Fibroblast of skin of abdomen (primary cell): ENCODE data around the gene FABP6. TPM values are rescaled to one million over a fixed set of nuclear protein-coding genes. Genes with fewer than 3 reads are reported as not detected.
"Not testable (repeated sequence)": the region's sequence is repeated elsewhere in the genome, so short reads cannot be mapped to it uniquely, and the experiment has no call there.

Experiments used
- DNase-seq: peaks from one replicate; pipeline ENCODE4 v3.0.0-alpha.2; 2013
- polyA plus RNA-seq, 2 experiments: library from polyadenylated mRNA; unstranded; fragments of 120-200 nt; gene quantifications; one replicate each; pipeline ENCODE4 v1.2.1, GENCODE V29; 2013; ENCODE audit not compliant: insufficient read length in 2 of 2

Gene FABP6
- not detected for polyA plus RNA-seq (2013, experiment 1 of 2; ENCODE audit: insufficient read length)
- not detected for polyA plus RNA-seq (2013, experiment 2 of 2; ENCODE audit: insufficient read length)

GRCh38 chr5:160229190-160229742, at the start of gene FABP6:
TSS of gene FABP6 (plus strand) at chr5:160229506. CDS start at chr5:160229558, 52 bp downstream.
- DNase-seq = no peak

DNA sequence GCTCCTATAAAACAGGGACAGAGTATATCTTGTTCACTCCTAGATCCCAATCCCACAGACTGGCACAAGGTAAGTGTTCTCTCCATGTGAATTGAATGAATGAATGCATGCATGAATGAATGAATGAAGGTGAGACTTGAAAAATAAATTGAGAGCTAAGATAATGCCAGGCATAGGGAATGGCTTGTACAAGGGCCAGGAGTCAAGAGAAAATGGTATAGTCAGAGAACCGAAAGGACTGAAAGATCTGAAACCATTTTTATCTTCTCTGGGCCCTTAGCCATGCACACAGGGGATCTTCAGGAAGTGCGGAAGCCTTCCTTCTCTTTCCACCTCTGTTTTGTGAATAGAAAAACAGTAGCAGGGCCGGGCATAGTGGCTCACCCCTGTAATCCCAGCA, 48.4 kb upstream of the FABP6 start:
- no peak for DNase-seq

DNA sequence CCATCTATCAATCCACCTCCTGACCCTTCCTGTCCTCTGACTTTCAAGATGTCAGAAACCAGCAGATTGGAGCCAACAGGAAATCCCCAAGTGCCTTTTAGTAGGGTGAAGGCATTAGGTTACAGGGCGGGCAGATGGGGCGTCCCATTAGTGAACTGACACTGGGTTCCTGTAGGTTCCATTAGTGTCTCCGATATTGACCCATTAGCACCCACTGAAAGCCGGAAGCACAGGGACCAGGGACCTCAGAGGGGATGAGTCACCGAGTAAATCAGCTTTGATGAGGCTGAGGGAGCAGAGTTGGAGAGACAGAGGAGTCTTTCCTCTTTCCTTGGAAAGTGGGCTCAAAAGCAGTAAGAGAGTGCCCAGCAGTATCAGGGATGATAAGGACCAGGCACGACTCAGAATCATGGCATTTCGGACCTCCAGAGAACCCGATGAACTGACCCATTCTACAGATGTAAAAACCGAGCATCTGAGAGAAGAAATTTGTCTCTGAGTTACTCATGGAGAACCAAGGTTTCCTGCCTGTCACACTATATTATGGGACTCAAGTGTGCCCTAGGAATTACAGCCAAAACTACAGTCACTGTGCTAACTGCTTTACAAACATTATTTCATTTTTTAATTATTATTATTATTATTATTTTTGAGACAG, 47.2 kb upstream of the FABP6 start:
- DNase-seq = no peak

GRCh38 chr5:160183075-160183474, 46.2 kb upstream of the FABP6 start:
- no peak for DNase-seq

- no peak for DNase-seq
Measured at GRCh38 chr5:160185626-160186360, 43.5 kb upstream of the FABP6 start.

GRCh38 chr5:160186480-160186879, 42.8 kb upstream of the FABP6 start:
- no peak for DNase-seq

DNA sequence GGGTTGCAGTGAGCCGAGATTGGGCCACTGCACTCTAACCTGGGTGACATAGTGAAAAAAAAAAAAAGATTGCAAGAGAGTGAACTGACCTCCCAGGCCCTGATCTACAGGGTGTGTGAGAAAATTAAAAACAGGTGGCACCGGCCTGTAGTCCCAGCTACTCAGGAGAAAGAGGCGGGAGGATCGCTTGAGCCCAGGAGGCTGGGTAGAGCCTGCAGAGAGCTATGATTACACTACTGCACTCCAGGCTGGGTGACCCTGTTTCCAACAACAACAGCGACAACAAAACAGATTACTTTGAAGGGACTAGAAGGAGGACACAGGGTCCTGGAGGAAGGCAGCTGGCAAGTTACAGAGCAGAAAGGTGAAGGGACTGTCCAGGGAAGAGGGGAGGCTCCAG, 42.2 kb upstream of the FABP6 start:
- DNase-seq = no peak

DNA sequence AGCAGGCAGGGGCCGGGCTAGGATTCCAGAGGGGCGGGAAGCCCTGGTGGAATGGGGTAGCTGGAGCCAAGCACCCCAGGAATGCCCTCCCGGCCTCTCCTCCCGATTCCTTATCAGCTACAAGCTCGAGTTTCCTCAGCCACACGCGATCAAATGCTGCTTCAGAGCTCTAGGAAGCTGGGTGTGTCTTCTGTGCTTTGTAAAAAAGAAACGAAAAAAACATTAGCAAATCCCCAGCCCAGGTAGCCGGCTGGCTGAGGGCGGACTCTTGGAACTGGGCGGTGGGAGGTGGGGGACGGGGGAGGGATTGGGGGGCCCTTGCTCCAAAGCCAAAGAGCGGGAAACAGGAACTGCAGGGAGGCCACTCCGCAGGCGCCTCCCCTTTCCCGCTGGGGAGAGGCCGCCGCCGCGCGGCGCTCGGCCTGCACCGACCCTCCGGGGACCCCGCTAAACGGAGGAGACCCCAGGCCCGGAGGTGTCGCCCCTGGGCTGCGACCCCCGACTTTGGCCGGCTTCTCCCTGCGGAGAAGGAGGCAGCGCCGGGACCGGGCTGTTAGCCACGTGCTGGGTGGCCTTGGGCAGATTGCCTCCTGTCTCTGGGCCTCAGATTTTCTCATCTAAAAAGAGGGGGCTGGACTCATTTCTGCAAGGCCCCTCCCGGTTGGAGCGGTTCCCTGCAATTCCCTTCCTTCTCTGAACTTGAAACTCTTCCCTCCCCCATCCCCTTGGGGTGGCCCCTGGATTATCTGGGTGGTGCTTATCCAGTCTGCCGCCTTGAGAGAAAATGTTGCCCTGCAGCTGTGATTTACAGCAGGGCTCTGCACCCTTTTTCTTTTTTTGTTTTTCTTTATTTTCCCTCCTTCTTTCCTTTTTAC, 40.9 kb upstream of the FABP6 start:
- DNase-seq = peak; percentile 74

GRCh38 chr5:160192424-160192823, 36.9 kb upstream of the FABP6 start:
- DNase-seq = no peak

DNA sequence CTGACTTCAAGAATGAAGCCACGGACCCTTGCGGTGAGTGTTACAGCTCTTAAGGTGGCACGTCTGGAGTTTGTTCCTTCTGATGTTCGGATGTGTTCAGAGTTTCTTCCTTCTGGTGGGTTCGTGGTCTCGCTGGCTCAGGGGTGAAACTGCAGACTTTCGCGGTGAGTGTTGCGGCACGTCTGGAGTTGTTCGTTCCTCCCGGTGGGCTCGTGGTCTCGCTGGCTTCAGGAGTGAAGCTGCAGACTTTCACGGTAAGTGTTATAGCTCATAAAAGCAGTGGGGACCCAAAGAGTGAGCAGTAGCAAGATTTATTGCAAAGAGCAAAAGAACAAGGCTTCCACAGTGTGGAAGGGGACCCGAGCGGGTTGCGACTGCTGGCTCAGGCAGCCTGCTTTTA, 36.2 kb upstream of the FABP6 start:
- not testable (repeated sequence) for DNase-seq

DNA sequence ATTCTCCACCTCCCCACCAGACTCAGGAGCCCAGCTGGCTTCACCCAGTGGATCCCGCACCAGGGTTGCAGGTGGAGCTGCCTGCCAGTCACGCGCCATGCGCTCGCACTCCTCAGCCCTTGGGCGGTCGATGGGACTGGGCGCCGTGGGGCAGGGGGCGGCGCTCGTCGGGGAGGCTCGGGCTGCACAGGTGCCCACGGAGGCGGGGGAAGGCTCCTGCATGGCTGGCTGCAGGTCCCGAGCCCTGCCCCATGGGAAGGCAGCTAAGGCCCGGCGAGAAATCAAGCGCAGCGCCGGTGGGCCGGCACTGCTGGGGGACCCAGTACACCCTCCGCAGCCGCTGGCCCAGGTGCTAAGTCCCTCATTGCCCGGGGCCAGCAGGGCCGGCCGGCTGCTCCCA, 35.5 kb upstream of the FABP6 start:
- DNase-seq = not testable (repeated sequence)

DNA sequence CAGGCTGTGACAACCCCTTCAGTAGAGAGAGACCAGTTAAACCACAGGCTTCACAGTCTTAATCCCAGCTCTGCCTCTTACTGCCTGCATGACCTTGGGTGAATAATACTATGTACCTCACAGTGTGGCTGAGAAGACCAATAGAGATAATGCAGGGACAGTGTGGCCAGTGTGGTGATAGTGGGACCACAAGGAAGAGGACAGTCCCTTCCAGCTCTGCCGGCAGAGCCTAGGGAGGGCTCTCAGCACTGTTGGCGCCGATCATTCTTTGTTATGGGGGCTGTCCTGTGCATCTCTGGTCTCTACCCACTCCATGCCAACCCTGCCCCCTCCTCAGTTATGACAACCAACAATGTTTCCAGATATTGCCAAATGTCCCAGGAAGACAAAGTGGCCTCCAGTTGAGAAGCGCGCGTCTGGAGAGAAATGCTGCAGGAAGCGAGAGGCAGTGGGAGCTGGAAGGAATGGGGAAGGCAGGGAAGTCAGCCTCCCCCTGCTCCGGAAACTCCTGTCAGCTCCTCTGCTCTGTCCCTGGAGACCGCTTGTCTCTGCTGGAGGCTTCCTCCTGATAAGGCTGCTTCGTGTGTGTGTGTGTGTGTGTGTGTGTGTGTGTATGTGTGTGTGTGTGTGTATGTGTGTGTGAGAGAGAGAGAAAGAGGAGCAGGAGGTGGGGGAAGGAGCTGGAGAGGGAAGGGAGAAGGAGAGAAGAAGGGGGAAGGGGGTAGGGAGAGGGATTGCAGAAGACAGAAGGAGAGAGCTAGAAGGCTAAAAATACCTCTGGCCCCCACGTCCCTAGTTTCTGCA, 31.8 kb upstream of the FABP6 start:
- peak; percentile 80 for DNase-seq

DNA sequence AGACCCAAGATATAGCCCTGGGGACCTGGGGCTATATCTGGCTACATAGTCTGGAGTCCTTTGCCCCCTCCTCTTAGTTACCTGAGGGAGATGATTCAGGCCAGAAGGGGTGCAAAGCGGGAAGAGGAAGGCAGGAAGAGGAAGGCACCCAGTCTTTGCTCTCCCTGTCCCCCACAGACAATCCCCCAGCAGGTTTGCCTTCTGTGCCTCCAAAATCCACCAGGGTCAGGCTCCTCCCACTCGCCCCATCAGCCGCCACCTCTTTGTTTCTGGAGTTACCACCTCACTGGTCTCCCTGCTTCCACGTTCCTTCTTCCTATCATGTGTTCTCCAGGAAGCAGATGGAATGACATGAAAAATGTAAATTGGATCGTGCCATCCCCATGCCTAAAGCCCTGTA, 31.2 kb upstream of the FABP6 start:
- no peak for DNase-seq

DNA sequence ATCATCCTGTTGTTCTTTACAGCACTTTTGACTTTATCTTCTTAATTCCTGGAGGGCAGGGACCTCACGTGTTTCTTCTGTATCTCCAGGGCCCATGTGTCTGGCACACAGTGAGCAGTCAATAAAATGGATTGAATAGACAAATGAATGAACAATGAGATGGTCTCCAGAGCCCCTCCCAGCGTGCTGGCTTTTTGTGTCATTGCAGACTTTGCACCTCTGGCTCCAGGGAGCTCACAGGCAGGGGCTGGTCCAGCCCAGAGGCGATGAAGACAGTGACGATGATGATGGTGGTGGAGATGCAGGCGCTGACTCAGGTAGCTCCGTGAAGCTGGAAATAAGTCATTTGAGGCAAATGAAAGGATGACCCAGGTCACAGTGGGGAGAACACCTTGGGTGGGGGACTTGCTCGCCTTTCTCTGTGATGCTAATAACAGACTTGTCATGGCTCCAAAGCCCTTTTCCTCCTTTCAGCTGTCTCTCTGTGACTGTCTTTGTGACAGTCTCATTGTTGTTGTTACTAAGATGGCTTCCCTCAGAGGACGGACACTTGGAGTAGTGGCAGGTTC, 30.4 kb upstream of the FABP6 start:
- DNase-seq = no peak

DNA sequence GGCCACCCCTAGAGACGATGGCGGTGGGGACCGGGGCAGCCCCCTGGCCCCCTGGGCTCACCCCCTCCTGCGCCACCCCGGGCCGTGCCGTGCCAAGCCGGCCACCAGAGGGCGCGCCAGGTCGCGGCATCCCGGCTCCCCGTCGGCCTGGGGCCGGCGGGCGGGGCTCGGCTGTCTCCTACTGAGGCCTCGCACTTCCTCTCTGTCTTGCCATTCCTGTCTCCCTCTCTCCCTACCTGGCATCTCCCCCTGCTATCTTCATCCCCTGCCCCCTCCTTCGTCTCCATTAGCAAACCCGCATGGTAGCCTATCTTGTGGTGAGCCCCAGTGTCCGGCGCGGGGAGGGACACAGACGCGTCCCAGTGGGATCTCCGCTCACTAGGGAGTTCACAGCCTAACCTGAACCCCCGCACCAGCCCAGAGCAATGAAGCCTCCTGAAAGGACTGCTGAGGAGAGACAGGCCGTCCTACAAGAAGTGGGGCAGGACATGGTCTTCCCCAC, 29.8 kb upstream of the FABP6 start:
- peak; percentile 55 for DNase-seq

GRCh38 chr5:160207061-160207460, 22.2 kb upstream of the FABP6 start:
- no peak for DNase-seq

DNA sequence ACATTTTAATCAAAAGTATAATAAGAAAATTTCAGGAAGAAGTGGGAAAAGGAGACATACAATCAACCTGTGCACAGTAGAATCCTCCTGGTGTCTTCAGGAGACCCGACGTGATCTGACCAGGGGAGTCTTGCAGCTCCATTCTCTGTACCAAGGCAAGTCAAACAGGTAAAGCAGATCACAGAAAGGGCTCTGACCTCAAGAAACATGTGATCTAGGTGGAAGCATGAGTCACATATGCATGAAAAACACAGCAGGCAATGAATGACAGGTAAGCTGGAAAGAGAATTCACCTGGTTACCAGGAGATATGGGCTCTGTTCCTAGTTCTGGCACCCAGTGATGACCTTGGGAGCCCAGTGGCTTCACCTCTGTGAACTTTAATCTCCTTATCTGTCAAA, 19.4 kb upstream of the FABP6 start:
- no peak for DNase-seq

DNA sequence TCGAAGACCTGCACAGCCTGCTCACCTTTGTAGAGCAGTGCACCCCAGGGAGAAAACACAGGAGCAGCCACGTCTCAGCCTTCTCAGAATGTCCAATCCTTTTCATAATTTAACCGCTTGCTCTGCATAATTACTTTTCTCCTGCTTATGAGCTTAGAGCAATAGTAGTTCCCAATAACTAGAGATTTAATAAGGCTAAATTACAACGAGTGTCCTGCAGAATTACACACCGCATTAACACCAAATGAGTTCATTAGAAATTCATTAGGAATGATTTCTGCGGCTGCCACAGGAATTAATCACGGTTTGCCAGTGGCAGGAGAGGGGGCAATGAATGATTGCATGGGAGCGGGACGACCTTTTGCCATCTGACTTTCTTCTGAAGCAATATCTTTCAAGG, 18.7 kb upstream of the FABP6 start:
- DNase-seq = no peak

- DNase-seq = no peak
Measured at GRCh38 chr5:160211352-160211751, 18.0 kb upstream of the FABP6 start.

GRCh38 chr5:160213537-160213936, 15.8 kb upstream of the FABP6 start:
- no peak for DNase-seq

DNA sequence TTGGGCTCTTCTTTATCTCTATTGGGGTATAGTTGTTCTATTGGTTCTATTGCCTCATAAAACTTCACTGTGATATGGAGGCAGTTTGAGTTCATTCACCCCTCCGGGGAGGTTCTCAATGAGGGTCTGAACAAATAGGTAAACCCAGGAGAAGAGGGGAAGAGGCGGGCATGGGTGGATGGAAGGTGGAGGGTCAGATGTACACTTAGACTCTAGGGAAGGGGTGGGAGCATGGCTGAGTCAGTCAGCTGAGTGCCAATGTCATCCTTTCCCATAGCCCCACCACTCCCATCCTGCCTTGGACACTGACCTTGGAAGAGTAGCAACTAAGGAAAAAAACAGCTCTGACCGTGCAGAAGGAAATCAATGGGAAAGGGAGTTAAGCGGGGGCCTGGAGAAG, 9.9 kb upstream of the FABP6 start:
- DNase-seq = no peak
